HepG2 (cell line): ENCODE measurements around the gene BANP. TPM values are rescaled to one million over a fixed set of nuclear protein-coding genes. Genes with fewer than 3 reads are reported as not detected.

Source experiments
- RERE ChIP-seq: IDR thresholded peaks from 2 replicates; pipeline ENCODE4 v1.6.1; 2016; ENCODE audit warnings: low read depth, missing genetic modification reagents, missing compliant biosample characterization
- RFXAP ChIP-seq: sonication (generic); formaldehyde crosslinking; IDR thresholded peaks from 2 replicates; pipeline ENCODE4 v1.4.0; 2020; ENCODE audit warnings: missing genetic modification reagents, borderline replicate concordance
- THAP7 ChIP-seq: sonication (generic); formaldehyde crosslinking; IDR thresholded peaks from 2 replicates; pipeline ENCODE4 v1.8.1; 2023; ENCODE audit warnings: mild to moderate bottlenecking, missing genetic modification reagents
- ZNF18 ChIP-seq: sonication (generic); formaldehyde crosslinking; IDR thresholded peaks from 2 replicates; pipeline ENCODE4 v1.8.0; 2022; ENCODE audit warnings: mild to moderate bottlenecking, missing genetic modification reagents; ENCODE audit not compliant: insufficient replicate concordance
- ZNF800 ChIP-seq: sonication (generic); formaldehyde crosslinking; IDR thresholded peaks from 2 replicates; pipeline ENCODE4 v1.4.0; 2020; ENCODE audit warnings: missing genetic modification reagents
- polyA plus RNA-seq, 8 experiments: library from polyadenylated mRNA; depleted of rRNA in 3 of 8; stranded (reverse) in 7 of 8; unstranded in 1 of 8; fragments of >200 nt; fragmentation: Illumina TruSeq in 4 of 8; extraction: Trizol in 4 of 8; gene quantifications; 2 replicates each; pipeline versions ENCODE4 v1.2.1 to v1.2.3, GENCODE V29; 2011 to 2016; ENCODE audit warnings: low read depth in 4 of 8, missing spikeins in 1 of 8, mixed read lengths in 1 of 8; ENCODE audit not compliant: insufficient read depth in 1 of 8
- total RNA-seq, 5 experiments: library from RNA; depleted of rRNA; stranded (reverse); fragments of >200 nt; fragmentation: Illumina TruSeq; extraction: Trizol; gene quantifications; 2 replicates each; pipeline ENCODE4 v1.2.3, GENCODE V29; 2016; ENCODE audit warnings: low read depth in 1 of 5
- TF ChIP-seq, protein P1 (sequence below): sonication (generic); formaldehyde crosslinking; IDR thresholded peaks from 2 replicates; pipeline ENCODE4 v1.9.0; 2021; ENCODE audit warnings: missing genetic modification reagents, borderline replicate concordance
- TF ChIP-seq, protein P2 (sequence below): sonication (generic); formaldehyde crosslinking; IDR thresholded peaks from 2 replicates; pipeline ENCODE4 v1.4.0; 2020; ENCODE audit warnings: missing genetic modification reagents

The BANP gene
- total and polyA plus RNA-seq, 2 of the 13 experiments (the other 11 are each of a cell fraction or from before 2014, with no cell fraction given) = 20.2 to 23.8 TPM

DNA sequence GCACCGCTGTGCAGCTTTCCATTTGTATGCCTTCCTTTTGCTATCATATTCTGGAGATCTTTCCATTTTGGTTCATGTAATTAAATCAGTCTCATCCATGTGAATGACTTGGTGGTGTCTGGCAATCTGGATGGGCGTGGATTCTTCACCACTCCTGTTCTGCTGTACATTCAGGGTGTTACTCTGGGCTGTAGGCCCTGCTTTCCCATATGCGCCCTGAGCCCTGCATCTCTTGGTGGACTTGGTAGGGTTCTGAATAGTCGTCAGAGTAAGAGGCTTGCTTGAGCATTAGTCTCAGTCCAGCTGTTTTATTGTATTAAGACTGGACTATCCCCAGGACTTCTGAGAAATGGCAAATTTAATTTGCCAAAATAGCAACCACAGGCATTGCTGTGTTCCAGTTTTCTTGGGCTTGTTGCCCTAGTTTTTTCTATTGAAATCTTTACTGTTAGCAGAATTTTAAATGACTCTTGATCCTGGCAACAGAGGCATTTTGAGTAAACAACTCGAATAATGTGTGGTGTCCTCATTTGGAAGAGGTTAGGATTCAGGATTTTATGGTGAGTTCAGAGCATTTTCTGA is 14.9 kb downstream of the BANP start (continued):
- TF ChIP-seq RERE (CRISPR knock-in tag) (no peak), ZNF800 (0 out of 2 replicates have a peak, but pooled peaks have one; percentile 29), ZNF18 (CRISPR knock-in tag) (no peak), THAP7 (CRISPR knock-in tag) (0 out of 2 replicates have a peak, but pooled peaks have one; percentile 28), RFXAP (CRISPR knock-in tag) (no peak)
- TF ChIP-seq, protein P1, sequence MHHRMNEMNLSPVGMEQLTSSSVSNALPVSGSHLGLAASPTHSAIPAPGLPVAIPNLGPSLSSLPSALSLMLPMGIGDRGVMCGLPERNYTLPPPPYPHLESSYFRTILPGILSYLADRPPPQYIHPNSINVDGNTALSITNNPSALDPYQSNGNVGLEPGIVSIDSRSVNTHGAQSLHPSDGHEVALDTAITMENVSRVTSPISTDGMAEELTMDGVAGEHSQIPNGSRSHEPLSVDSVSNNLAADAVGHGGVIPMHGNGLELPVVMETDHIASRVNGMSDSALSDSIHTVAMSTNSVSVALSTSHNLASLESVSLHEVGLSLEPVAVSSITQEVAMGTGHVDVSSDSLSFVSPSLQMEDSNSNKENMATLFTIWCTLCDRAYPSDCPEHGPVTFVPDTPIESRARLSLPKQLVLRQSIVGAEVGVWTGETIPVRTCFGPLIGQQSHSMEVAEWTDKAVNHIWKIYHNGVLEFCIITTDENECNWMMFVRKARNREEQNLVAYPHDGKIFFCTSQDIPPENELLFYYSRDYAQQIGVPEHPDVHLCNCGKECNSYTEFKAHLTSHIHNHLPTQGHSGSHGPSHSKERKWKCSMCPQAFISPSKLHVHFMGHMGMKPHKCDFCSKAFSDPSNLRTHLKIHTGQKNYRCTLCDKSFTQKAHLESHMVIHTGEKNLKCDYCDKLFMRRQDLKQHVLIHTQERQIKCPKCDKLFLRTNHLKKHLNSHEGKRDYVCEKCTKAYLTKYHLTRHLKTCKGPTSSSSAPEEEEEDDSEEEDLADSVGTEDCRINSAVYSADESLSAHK (CRISPR knock-in tag) = no peak
- TF ChIP-seq, protein P2, sequence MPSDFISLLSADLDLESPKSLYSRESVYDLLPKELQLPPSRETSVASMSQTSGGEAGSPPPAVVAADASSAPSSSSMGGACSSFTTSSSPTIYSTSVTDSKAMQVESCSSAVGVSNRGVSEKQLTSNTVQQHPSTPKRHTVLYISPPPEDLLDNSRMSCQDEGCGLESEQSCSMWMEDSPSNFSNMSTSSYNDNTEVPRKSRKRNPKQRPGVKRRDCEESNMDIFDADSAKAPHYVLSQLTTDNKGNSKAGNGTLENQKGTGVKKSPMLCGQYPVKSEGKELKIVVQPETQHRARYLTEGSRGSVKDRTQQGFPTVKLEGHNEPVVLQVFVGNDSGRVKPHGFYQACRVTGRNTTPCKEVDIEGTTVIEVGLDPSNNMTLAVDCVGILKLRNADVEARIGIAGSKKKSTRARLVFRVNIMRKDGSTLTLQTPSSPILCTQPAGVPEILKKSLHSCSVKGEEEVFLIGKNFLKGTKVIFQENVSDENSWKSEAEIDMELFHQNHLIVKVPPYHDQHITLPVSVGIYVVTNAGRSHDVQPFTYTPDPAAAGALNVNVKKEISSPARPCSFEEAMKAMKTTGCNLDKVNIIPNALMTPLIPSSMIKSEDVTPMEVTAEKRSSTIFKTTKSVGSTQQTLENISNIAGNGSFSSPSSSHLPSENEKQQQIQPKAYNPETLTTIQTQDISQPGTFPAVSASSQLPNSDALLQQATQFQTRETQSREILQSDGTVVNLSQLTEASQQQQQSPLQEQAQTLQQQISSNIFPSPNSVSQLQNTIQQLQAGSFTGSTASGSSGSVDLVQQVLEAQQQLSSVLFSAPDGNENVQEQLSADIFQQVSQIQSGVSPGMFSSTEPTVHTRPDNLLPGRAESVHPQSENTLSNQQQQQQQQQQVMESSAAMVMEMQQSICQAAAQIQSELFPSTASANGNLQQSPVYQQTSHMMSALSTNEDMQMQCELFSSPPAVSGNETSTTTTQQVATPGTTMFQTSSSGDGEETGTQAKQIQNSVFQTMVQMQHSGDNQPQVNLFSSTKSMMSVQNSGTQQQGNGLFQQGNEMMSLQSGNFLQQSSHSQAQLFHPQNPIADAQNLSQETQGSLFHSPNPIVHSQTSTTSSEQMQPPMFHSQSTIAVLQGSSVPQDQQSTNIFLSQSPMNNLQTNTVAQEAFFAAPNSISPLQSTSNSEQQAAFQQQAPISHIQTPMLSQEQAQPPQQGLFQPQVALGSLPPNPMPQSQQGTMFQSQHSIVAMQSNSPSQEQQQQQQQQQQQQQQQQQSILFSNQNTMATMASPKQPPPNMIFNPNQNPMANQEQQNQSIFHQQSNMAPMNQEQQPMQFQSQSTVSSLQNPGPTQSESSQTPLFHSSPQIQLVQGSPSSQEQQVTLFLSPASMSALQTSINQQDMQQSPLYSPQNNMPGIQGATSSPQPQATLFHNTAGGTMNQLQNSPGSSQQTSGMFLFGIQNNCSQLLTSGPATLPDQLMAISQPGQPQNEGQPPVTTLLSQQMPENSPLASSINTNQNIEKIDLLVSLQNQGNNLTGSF (CRISPR knock-in tag) = no peak
